GM21576 (cell line): ENCODE data around the gene FMN1.
A peak's percentile ranks its signal among the peaks of the same experiment; 100 is the strongest.

ENCODE experiments used
- ATAC-seq: cut with Tn5 transposase; IDR thresholded peaks from one replicate; pipeline ENCODE4 v1.9.1; 2021; ENCODE audit warnings: mild to moderate bottlenecking, moderate library complexity; ENCODE audit not compliant: unreplicated experiment

Gene FMN1

GRCh38 chr15:32838820-32839219, 355.7 kb downstream of the FMN1 start:
- no peak for ATAC-seq

DNA sequence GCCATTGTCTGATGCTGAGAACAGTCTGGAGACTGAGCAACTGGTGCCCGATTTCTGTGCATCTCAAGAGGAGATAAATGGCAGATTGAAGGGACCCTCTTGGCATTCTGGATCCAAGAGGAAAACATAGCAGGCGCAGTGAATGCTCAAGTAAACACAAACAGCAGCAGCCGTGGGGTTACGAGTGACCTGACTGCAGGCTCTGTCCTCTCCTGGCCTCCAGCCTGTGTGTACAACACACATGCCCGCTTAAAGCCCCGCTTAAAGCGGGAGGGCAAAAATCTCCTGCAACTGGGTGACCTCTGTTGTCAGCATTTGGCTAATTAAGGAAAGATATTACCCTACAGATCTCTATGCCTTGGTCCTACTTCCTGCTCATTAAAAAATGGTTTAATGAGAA, 356.2 kb downstream of the FMN1 start:
- ATAC-seq = no peak

DNA sequence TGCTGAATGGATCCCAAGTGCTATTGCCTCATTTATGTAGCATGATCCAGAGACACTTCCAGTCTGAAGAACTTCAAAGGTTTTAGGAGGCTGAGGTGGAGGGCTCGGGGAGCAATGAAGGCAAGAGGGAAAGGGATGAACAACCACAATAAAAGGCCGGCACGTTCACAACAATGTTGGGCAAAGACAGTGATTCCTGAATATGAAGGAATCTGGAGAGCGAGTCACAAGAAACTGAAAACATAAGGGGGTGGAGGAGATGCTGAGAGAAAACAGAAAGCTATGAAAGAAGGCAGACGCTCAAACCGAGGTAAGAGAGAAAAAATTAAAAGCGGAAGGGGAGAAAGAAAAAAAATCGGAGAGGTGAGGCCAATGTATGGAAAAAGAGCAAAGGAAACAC, 356.6 kb downstream of the FMN1 start:
- no peak for ATAC-seq

- ATAC-seq = peak; percentile 92
These were observed 360.4 kb downstream of the FMN1 start for GRCh38 chr15:32834156-32834555.

DNA sequence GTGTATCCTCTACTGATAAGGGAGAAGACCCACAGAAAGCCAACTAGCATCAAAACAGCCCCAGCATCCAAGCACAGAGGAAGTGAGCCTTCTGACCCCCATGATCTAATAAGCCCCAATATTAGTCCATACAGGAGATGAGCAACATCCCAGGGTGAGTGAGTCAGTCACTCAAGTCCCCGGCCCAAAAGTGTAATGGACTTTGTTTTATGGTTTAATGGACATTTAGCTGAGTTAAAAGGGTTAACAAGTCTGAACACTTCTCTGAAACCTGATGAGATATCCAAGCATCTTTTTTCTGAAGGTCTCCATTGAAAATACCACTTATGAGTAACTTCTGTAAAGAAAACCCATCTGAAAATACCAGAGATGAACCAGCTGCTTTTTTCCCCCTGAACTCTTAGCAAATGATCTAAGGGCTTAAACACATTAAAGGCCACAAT, 361.1 kb downstream of the FMN1 start:
- ATAC-seq = no peak

DNA sequence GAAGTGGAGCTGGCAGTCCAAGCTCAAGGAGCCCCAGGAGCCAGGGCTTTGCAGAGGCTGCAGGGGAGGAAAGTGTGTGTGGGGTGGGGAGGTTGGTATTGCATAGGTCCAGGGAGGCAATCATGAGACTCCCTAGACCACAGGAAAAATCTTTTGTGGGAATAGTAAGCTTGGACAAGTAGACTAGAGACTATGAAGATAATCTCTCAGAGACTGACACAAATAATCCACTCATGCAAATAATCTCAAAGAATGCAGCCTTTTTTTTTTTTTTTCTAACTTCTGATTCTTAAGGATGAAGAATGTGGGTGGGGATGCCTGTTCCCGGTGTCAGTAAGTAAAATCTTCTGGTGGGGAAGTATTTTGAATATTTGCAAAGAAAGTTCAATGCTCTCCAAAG, 363.0 kb downstream of the FMN1 start:
- no peak for ATAC-seq

DNA sequence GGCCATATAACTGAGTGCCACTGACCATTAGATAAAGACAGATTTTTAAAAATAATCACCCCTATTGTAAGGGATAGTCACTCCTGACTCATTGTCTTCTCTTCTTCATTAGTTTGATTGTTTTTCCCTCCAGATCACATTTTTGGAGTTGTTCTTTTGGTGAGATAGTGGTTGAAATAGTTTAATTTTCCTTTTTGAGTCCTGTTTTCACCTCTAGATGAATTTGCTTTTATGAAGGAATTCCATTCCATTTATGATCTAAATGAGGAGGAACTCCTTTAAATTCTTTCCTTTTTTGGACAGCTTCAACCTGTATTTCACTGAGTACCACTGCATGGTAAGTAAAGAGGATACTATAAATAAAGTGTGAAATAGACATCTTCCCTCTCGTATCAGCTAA, 364.3 kb downstream of the FMN1 start:
- ATAC-seq = no peak

DNA sequence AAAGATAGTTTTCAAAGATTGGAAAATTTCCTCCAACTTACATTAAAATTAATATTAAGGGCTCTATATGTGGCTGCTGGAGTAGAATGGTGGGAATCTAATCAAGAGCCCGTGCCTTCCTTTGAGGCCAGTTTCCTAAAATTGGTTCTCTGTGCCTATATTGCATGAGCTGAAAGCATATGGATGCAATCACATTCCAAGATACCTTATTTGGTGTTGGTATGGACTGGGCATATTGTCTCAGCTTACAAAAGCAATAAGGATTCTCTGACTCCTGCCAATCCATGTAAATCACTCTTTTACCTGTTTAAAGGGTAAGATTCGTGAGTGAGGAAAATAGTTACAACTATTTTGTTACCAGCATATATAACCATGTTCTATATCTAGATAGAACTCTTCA, 365.1 kb downstream of the FMN1 start:
- ATAC-seq = no peak

DNA sequence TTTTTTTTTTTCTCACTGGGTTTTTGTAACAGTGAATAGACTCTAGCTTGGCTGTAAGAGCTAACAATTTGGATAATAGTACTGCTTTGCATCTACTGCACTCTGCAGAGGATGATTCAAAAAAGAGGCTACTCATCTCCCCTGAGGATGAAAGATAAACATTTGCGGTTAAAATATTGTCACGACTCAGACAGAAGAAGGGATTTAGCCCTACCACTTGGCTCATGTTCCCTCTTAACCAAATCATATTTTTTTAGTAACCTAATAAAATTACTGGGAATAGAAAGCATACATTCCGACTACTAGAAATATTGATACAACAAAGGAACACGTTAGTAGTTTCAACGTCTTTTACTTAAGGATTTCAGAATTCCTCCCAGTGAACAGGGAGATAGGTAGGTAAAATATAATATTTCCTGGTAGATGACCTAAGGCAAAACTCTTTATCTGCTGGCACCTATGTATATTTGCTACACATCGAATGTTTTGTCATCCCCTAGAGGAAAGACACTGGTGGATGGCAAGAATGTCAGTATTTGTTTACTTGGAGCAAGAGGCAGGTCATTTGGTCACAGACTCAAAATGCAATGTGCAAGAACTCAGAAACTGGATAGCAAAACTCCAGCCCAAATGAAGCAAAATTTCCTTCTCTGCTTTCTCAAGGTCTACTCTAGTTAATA, 365.9 kb downstream of the FMN1 start:
- no peak for ATAC-seq

GRCh38 chr15:32826685-32827084, 367.8 kb downstream of the FMN1 start:
- no peak for ATAC-seq

DNA sequence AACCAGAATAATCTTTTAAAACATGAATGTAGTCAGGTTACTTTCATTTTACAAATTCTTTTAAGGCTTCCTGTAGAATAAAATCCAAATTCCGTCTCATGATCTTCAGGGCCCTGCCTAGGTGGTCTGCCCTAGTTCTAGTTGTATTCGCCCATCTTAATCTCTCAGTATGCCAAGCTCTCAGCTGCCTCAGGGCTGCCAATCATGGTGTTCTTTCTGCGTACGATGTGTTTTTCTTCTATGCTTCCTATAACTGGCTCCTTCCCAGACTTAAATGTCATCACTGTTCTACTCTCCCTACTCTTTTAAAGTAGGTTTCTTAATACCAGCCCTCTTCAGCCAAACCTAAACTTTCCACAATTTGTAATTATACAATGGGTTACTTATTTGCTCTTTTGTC, 369.3 kb downstream of the FMN1 start:
- ATAC-seq = no peak

- ATAC-seq = no peak
These were observed 369.7 kb downstream of the FMN1 start for GRCh38 chr15:32824777-32825176.

GRCh38 chr15:32823750-32824149, 370.8 kb downstream of the FMN1 start:
- ATAC-seq = no peak

DNA sequence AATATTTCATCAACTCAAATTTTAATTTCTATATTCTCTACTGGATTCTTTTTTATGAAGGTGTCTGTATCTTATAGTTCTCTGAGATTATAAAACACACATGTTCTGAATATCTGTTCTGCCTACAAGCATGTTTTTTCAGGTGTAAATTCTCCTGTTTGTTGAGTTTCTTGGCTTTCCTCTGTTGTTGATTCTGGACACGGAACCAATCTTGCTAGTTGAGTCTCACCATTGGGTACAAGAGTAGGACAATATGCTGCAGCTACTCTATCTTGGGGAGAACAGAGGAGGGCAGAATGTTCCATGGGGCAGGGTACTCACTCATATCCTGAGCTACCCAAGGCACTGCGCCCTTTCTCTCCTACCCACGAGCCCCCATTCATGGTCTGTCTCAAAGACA, 371.8 kb downstream of the FMN1 start:
- no peak for ATAC-seq

DNA sequence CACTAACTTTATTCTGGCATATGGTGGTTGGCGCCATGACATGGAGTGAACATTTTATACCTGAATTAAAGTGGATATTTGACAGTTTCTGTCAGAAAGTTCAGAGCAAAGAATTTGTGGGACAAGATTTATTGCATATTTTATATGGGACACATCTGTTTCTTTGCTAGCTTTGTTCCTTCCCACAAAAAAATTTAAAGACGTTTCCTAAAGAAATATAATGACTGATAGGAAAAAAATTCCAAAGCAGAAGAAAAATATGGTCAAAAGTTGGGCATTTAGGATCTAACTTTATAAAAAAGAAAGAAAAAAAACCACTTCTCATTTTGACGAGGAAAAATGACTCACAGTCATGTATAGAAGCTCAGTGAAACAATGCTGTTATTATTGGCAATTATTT, 375.1 kb downstream of the FMN1 start:
- no peak for ATAC-seq

DNA sequence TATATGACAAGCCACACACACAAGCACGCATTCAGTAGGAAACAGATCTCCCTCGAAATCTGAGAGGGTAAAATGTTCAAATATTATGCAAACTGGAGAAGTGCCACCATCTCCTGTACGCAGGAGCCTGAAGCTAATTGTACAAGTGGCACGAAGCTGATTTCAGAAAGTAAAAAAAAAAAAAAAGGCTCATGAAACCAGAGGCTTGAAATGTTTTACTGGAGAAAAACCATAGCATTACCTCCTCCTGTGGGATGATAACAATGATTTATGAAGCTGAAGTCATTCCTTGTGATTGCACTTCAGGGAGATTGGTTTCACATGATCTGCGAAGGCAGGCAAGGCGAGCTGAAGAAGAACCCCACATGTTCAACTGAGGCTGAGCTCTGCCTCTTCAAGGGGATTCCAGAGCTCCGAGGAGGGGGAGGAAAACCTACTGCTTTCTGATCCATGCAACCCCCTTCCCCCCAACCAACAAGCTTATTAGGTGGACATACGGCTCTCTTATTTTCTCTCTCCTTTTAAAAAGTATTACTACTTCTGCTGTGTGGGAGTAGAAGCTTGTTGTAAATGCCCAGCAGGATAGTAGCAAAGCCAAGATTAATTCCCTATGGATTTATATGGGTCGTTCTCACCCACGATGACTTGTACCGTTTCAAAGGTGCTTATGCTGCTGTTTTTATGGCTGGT, 375.6 kb downstream of the FMN1 start:
- ATAC-seq = no peak

GRCh38 chr15:32817577-32817976, 376.9 kb downstream of the FMN1 start:
- ATAC-seq = no peak

DNA sequence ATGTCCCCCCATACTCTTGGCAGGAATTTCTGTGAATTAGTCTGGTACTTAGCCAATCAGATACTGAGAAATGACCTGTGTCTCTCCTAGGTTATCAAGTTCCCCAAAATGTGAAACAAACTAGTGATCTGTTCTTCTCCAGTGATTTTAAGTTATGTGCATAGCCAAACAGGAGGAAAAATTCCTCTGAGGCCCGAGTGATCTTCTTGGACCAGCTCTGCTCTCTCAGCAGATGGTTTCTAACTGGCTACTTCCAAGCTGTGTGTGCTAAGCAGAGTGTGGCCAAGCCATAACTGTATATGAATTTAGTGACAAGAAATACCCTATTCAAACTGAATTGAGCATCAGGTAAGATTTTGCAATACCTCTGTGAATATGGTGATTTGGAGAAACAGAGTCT, 387.2 kb downstream of the FMN1 start:
- ATAC-seq = no peak

GRCh38 chr15:32803631-32804030, 390.9 kb downstream of the FMN1 start:
- ATAC-seq = no peak

DNA sequence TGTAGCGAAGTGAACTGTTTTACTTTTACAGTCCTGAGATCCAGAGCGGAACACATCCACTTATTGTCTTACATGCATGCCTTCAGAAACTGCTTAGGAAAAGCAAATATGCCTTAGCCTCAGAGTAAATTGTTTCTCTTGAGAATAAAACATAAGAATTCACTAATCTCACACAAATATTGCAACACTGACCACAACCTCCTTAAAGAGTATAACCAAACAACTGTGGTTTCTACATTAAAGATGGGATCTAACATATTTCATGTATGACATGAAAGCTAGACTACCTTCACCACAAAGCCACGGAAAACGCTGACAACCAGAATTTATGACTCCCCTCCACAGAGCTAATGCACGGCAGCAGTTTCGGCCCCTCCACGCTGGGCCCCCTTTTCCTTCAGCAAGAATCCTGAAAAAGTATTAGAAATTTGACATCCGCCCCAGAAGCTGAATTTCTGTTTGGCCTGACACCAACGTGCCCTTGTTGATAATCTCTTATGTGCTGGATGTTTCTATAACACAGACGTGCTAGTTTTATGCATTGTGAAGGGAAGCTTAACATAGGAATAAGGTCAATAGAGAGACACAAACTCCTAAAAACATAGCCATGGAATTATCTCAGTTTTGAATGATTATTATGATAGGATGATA, 392.1 kb downstream of the FMN1 start:
- ATAC-seq = no peak

DNA sequence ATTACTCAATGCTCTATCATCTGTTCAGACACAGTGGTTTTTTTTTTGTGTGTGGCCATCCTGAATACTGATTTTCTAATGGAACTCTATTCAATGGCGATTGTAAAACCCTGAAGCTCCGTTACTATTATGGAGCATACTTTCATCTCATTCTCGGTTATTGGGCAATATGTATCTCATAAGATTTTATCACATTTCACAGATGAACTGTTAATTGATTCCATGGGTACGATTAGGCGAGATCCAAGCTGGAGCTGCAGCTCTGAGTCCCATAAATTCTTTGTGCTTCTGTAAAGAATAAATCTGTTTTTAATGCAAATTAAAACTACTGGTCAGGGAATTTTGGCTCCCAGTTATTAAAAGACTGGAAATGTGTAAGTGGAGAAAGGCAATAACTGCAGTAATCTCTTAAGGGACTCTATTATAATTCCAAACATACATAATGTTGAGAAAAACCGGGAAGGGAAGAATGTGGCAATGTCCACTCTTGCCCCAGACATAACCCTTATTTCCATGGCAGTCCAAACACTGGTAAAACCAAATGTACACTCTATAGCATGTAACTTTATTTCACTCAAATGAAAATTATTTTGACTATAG, 394.5 kb downstream of the FMN1 start:
- ATAC-seq = no peak

DNA sequence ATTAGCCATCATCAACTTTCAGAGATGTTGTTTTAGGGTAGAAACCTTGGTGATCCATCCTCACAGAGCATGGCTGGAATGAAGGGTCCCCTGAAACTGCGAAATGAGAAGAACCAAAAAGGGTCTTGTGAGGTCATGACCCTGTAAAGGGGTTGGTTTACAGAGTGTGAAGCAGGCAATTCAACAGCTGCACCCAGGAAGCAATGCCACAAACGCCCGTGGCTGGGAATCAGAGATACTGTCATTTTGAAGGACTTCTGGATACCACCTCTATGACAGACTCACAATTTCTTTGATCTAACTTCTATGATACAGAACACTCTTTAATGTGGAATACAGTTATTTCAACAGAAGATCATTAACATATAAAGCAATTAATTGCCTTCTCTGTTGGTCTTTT, 397.7 kb downstream of the FMN1 start:
- ATAC-seq = no peak
